Thymus (tissue), 11 donors: Measurements from ENCODE around the gene CDKL2. TPM values are rescaled to one million over a fixed set of nuclear protein-coding genes. Genes with fewer than 3 reads are reported as not detected.

Experiments used
- DNase-seq, 9 donors: peaks; one replicate each; pipeline ENCODE4 v3.0.0-alpha.2; 2013; ENCODE audit warnings: low spot score in 9 of 9, low read depth in 6 of 9, missing footprints in 1 of 9
- H3K27ac ChIP-seq, 2 donors: one replicate each; pipeline ENCODE4 v1.5.1; 2013; ENCODE audit warnings: control low read depth in 1 of 2, low read depth in 1 of 2, low read length in 1 of 2, mild to moderate bottlenecking in 1 of 2, moderate library complexity in 1 of 2
- H3K27me3 ChIP-seq, 2 donors: one replicate each; pipeline ENCODE4 v1.5.1; 2013; ENCODE audit warnings: low read length in 1 of 2; ENCODE audit not compliant: control insufficient read depth in 2 of 2, insufficient read depth in 1 of 2
- H3K36me3 ChIP-seq, 2 donors: one replicate each; pipeline ENCODE4 v1.5.1; 2013; ENCODE audit warnings: low read length in 1 of 2, mild to moderate bottlenecking in 1 of 2, moderate library complexity in 1 of 2; ENCODE audit not compliant: control insufficient read depth in 2 of 2, insufficient read depth in 2 of 2
- H3K4me1 ChIP-seq, 2 donors: one replicate each; pipeline ENCODE4 v1.5.1; 2013; ENCODE audit warnings: low read length in 2 of 2; ENCODE audit not compliant: control insufficient read depth in 2 of 2, insufficient read depth in 2 of 2
- H3K4me3 ChIP-seq, 2 donors: one replicate each; pipeline ENCODE4 v1.5.1; 2013; ENCODE audit warnings: low read length in 2 of 2, control low read depth in 1 of 2, mild to moderate bottlenecking in 1 of 2
- H3K9me3 ChIP-seq, 2 donors: one replicate each; pipeline ENCODE4 v1.5.1; 2013; ENCODE audit warnings: low read length in 1 of 2, mild to moderate bottlenecking in 1 of 2; ENCODE audit not compliant: control insufficient read depth in 2 of 2, insufficient read depth in 1 of 2
- WGBS: extraction: QIAGEN DNeasy Blood & Tissue Kit; methylation state at CpG from one replicate; pipeline ENCODE4 v1.1.7; 2013; 5-methylcytosine and 5-hydroxymethylcytosine counted together
- polyA plus RNA-seq: library from polyadenylated mRNA; stranded (reverse); fragments of 200-250 nt; gene quantifications from one replicate; pipeline ENCODE4 v1.2.3, GENCODE V29; 2013
- total RNA-seq: library from RNA; stranded (reverse); fragments of 120-200 nt; gene quantifications from one replicate; pipeline ENCODE4 v1.2.4, GENCODE V29; 2013
- donor health status: healthy.

CDKL2 gene
- total and polyA plus RNA-seq, 2 donors, result 0.14 to 0.25 TPM

DNA sequence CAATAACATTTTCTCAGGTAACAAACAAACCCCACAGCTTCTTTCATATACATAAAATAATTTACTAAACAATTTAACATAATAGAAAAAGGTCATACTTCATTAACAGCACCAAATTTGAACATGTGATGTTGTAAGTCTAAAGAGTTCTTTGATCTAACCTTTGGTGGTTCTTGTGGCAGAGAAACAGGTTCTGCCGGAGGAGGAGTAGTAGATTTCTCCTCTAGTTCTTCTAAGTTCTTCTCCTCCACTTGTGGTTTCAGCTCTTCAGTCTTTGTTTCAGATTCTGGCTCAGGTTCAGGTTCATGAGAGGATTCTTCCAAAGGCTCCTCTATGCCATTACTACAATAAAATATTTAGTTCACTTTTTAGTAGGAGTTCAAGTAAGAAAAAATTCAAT lies 24.6 kb upstream of the CDKL2 start:
- Histone ChIP-seq H3K27ac (no peak overlapping the region), H3K4me1 (peaks cover 0 to 3% of the 10 kb centered on the region in 2 donors), H3K9me3 (no peaks in the 10 kb centered on the region), H3K4me3 (no peak overlapping the region), H3K27me3 (no peaks in the 10 kb centered on the region), H3K36me3 (peaks cover 13 to 78% of the 10 kb centered on the region in 2 donors)
- peak in 1 of 9 donors; percentile 57 for DNase-seq
- 6% methylated on average over 1 of the region's 1 CpG for WGBS

DNA sequence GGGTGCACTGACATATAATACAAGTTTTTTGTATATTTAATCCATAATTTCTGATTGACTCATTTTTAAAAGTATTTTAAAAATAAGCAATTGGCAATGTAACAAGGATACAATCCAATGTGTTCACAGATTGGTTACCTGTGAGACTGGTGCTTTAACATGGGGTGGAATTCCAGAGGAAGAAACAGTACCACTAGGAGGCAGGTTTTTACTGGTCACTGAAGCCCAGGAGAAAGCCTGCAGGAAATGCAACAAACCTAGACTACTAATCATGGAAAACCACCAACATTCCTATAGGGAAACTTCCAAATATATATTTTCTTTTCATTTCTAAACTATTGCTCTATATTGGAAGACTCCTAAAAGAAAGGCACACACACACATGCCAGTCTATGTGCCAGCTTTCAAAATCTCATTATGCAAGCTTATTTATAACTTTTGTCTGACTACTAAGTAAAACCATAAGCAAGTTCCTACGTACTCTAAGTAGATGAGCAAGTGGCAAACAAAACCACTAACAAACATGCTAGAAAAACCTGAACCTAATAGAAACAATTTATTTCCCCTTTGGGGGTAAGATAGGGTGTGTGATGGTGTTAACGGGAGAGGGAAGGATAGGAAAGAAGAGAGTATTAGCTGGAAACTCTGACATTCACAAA lies 23.6 kb upstream of the CDKL2 start:
- Histone ChIP-seq H3K36me3 (peaks cover 13 to 81% of the 10 kb centered on the region in 2 donors), H3K27ac (no peak overlapping the region)
- DNase-seq, result no peak

DNA sequence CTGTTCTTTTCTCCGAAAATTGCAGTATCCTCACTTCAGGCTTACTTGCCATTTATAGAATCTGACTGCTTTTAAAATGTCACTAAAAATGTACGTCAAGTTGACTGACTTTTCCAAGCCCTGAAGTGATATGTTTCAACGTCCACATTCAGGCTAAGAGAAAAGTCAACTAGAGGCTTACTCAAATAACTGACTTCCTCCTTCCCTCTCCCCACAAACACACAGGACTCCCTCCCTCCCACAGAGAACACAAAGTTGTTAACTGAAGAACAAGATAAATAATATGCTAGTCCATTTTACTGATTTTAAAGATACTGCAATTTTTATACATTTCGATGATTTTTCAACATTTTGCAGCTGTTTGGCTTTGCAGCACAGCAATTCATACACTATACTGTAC lies 13.8 kb upstream of the CDKL2 start:
- no peak for DNase-seq
- Histone ChIP-seq H3K4me1 (no peaks in the 10 kb centered on the region), H3K9me3 (no peaks in the 10 kb centered on the region), H3K27me3 (no peaks in the 10 kb centered on the region), H3K27ac (no peak overlapping the region), H3K4me3 (no peak overlapping the region), H3K36me3 (peaks cover 30 to 62% of the 10 kb centered on the region in 2 donors)
- 81% methylated on average over 4 of the region's 4 CpGs for WGBS

More for the DNA sequence above, 23.6 kb upstream of the CDKL2 start:
- peaks cover 0 to 3% of the 10 kb centered on the region in 2 donors for H3K4me1 ChIP-seq
- WGBS, result 92% methylated on average over 2 of the region's 2 CpGs
- H3K27me3 ChIP-seq, result no peaks in the 10 kb centered on the region
- H3K9me3 ChIP-seq, result no peaks in the 10 kb centered on the region
- no peak overlapping the region for H3K4me3 ChIP-seq

DNA sequence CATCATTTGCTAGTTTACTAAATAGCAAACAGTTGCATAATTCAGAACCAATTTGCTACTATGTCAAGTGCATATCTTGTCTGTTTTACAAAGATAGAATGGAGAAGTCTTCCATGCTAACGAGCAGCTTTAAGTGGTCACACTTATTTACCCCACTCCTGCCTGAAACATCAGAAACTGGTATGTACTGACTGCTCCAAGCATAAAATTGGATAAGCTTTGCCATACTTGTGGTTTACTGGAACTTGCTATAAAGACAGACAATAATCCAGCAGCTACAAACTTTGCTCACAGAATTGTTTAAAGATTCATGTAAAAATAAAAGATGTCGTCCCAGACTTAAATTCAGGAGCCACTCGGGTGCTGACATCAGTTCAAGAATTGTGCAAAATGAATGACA lies 13.3 kb upstream of the CDKL2 start:
- DNase-seq, result no peak

DNA sequence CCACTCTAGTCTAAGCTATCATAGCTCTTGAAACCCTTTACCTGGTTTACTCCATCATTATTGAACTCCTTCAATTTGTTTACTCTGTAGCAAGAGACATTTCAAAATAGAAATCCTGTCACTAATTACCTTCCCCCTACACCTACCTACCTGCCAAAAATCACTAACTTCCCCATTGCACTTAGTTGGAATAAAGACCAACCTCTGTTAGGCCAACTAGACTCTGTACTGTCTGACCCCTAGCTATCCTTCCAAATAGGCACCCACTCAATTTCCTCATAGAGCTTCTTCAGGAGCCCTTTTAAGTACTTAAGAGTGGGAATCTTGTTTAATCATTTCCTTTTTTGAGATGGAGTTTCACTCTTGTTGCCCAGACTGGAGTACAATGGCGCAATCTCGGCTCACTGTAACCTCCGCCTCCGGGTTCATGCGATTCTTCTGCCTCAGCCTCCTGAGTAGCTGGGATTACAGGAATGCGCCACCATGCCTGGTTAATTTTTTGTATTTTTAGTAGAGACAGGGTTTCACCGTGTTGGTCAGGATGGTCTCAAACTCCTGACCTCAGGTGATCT lies 8.9 kb upstream of the CDKL2 start:
- no peaks in the 10 kb centered on the region for H3K9me3 ChIP-seq
- H3K4me3 ChIP-seq, result no peak overlapping the region
- no peak overlapping the region for H3K27ac ChIP-seq
- peaks cover 7 to 15% of the 10 kb centered on the region in 2 donors for H3K36me3 ChIP-seq
- DNase-seq, result no peak
- WGBS, result 97% methylated on average over 7 of the region's 7 CpGs
- no peaks in the 10 kb centered on the region for H3K4me1 ChIP-seq
- H3K27me3 ChIP-seq, result no peaks in the 10 kb centered on the region

More for the DNA sequence above, 13.3 kb upstream of the CDKL2 start:
- no peaks in the 10 kb centered on the region for H3K9me3 ChIP-seq
- H3K4me1 ChIP-seq, result no peaks in the 10 kb centered on the region
- H3K36me3 ChIP-seq, result peaks cover 30 to 58% of the 10 kb centered on the region in 2 donors
- H3K27ac ChIP-seq, result no peak overlapping the region
- no peaks in the 10 kb centered on the region for H3K27me3 ChIP-seq
- no peak overlapping the region for H3K4me3 ChIP-seq
- WGBS, result 93% methylated on average over 3 of the region's 3 CpGs

DNA sequence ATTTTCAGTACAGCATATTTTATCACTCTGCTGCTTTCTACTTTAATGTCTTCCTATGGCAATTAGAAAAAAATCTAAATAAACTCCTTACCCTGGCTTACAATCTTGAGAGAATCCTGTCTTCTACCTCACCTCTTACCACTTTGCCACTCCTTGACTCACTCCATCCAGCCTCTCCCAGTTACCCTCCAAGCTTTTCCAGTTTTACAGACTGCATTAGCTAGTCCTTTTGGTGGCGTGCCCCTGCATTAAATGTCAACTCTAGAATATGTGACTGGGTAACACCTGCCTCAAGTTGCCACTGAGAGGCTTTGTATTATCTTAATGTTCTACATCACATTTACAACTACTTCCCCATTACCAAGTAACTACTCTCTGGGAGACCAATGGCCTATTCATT lies 7.5 kb upstream of the CDKL2 start:
- H3K4me1 ChIP-seq, result no peaks in the 10 kb centered on the region
- H3K4me3 ChIP-seq, result no peak overlapping the region
- H3K36me3 ChIP-seq, result peaks cover 0 to 6% of the 10 kb centered on the region in 2 donors
- WGBS, result 98% methylated on average over 1 of the region's 1 CpG
- H3K9me3 ChIP-seq, result no peaks in the 10 kb centered on the region
- DNase-seq, result no peak
- H3K27ac ChIP-seq, result no peak overlapping the region
- H3K27me3 ChIP-seq, result no peaks in the 10 kb centered on the region

DNA sequence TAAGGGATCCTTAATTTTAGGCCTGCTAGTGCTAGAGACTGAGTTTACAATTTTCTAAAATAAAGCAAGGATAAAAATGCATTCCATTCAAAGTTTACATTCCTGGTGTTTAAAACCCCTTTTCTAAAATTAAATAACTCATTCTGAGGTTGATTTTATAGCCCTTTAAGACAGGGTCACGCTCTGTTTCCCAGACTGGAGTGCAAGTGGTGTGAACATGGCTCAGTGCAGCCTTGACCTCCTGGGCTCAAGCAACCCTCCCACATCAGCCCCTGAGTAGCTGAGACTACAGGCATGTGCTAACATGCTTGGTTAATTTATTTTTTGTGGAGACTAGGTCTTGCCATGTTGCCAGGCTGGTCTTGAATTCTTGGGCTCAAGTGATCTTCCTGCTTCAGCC lies 6.8 kb upstream of the CDKL2 start:
- WGBS, result 93% methylated on average over 1 of the region's 1 CpG
- Histone ChIP-seq H3K27ac (no peak overlapping the region), H3K36me3 (peaks cover 0 to 2% of the 10 kb centered on the region in 2 donors)

DNA sequence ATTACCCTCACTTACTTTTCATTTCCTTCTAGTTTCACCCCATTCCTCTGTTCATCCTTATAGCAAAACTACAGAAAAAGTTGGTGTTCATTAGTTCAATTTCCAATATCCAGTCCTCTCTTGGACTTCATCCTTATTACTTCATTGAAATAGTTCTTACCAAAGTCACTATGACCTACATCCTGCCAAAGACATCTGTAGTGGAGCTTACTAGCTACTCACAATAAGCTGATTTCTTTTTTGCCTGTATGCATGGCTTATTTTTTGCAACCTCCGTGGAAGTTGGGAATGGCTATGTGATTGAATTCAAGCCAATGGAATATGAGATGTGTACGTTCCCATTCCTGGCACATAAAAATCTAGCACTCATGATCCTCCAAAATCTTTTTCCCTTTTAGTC lies 4.6 kb upstream of the CDKL2 start:
- Histone ChIP-seq H3K4me1 (peaks cover under 1 to 9% of the 10 kb centered on the region in 2 donors), H3K27me3 (peaks cover 0 to 7% of the 10 kb centered on the region in 2 donors), H3K9me3 (no peaks in the 10 kb centered on the region), H3K4me3 (no peak overlapping the region), H3K36me3 (no peaks in the 10 kb centered on the region), H3K27ac (no peak overlapping the region)
- WGBS, result 96% methylated on average over 2 of the region's 2 CpGs
- no peak for DNase-seq

More for the DNA sequence above, 6.8 kb upstream of the CDKL2 start:
- no peak overlapping the region for H3K4me3 ChIP-seq
- DNase-seq, result no peak
- no peaks in the 10 kb centered on the region for H3K9me3 ChIP-seq
- no peaks in the 10 kb centered on the region for H3K4me1 ChIP-seq
- H3K27me3 ChIP-seq, result no peaks in the 10 kb centered on the region

DNA sequence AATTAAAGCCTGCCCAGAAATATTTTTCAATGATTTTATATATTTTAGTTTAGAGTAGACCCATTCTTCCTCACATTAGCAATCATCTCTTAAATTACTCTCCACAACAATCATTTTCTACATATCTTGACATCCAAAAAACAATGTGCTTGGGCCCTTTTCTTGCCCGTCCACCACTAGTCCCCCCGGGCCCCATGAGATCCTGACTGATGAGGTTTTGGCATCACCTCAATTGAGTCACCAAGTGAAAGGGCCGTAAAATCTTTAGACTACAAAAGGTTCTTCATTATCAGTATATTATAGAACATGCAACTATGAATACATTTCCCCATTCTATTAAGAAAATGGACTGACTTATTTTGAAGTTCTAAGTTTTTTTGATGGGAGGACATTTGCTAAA lies 4.0 kb upstream of the CDKL2 start:
- DNase-seq, result no peak
- no peak overlapping the region for H3K27ac ChIP-seq
- H3K4me1 ChIP-seq, result peaks cover 2 to 10% of the 10 kb centered on the region in 2 donors
- H3K27me3 ChIP-seq, result peaks cover 0 to 7% of the 10 kb centered on the region in 2 donors
- no peaks in the 10 kb centered on the region for H3K9me3 ChIP-seq
- WGBS, result 97% methylated on average over 3 of the region's 3 CpGs
- H3K36me3 ChIP-seq, result no peaks in the 10 kb centered on the region
- H3K4me3 ChIP-seq, result no peak overlapping the region
